Endothelial cell of umbilical vein (primary cell): ENCODE data around the gene MCU.

Source experiments
- CTCF ChIP-seq, 2 donors: IDR thresholded peaks; 1 replicate in 1 of 2; 2 replicates in 1 of 2; pipeline ENCODE4 v1.5.1; 2011; ENCODE audit warnings: low read length in 2 of 2, mild to moderate bottlenecking in 2 of 2, moderate library complexity in 2 of 2, control low read depth in 1 of 2, inconsistent platforms in 1 of 2, low read depth in 1 of 2; ENCODE audit not compliant: insufficient read depth in 1 of 2; ENCODE audit errors: extremely low read depth in 1 of 2
- FOS ChIP-seq: IDR thresholded peaks from 2 replicates; pipeline ENCODE4 v1.6.1; 2011; ENCODE audit warnings: mild to moderate bottlenecking, low read length, moderate library complexity, borderline replicate concordance; ENCODE audit not compliant: insufficient read depth
- GATA2 ChIP-seq: IDR thresholded peaks from 2 replicates; pipeline ENCODE4 v1.7.0; 2011; ENCODE audit warnings: low read depth, mild to moderate bottlenecking, moderate library complexity, mixed read lengths, low read length; ENCODE audit not compliant: insufficient read length, insufficient read depth
- POLR2A ChIP-seq: IDR thresholded peaks from 2 replicates; pipeline ENCODE4 v1.6.1; 2012; ENCODE audit warnings: low read depth, mild to moderate bottlenecking, control low read depth, low read length
- POLR2AphosphoS5 ChIP-seq: IDR thresholded peaks from 2 replicates; pipeline ENCODE4 v1.6.1; 2012; ENCODE audit warnings: low read depth, mild to moderate bottlenecking, control low read depth, low read length, moderate library complexity; ENCODE audit not compliant: insufficient read depth

GRCh38 chr10:72736828-72737220 is 44.9 kb downstream of the MCU start:
- TF ChIP-seq CTCF (IDR thresholded peaks at IDR 0.05; ENCODE audit: extremely low read depth in 1 of 2, insufficient read depth in 1 of 2, low read depth in 1 of 2, low read length in 2 of 2) (no peak), POLR2A (no peak), POLR2AphosphoS5 (no peak), GATA2 (no peak), FOS (no peak)
